Psoas muscle (tissue), 8 donors: ENCODE results near the gene CEP350. TPM values are rescaled to one million over a fixed set of nuclear protein-coding genes. Genes with fewer than 3 reads are reported as not detected.

Experiments used
- ATAC-seq, 4 donors: fragments of 200-7000 bp; cut with Tn5 transposase; one replicate each; pipeline ENCODE4 v1.9.1; 2020; ENCODE audit warnings: moderate library complexity in 3 of 4, mild to moderate bottlenecking in 2 of 4
- DNase-seq, 2 donors: peaks; one replicate each; pipeline ENCODE4 v3.0.0-alpha.2; 2020
- H3K27ac ChIP-seq: fragments of 200-600 bp; one replicate; pipeline ENCODE4 v1.8.0; 2022
- H3K27me3 ChIP-seq, 3 donors: fragments of 200-600 bp in 1 of 3; one replicate each; pipeline versions ENCODE4 v1.6.1 to v1.8.0; 2013 to 2022; ENCODE audit warnings: low read length in 2 of 3, mild to moderate bottlenecking in 2 of 3, moderate library complexity in 1 of 3; ENCODE audit not compliant: insufficient read depth in 3 of 3
- H3K36me3 ChIP-seq, 2 donors: fragments of 200-600 bp in 1 of 2; one replicate each; pipeline versions ENCODE4 v1.6.1 to v1.8.0; 2013 to 2022; ENCODE audit warnings: low read depth in 1 of 2, mild to moderate bottlenecking in 1 of 2, moderate library complexity in 1 of 2; ENCODE audit not compliant: insufficient read depth in 1 of 2
- H3K4me1 ChIP-seq: fragments of 200-600 bp; one replicate; pipeline ENCODE4 v1.8.0; 2022
- H3K4me3 ChIP-seq: fragments of 200-600 bp; one replicate; pipeline ENCODE4 v1.8.0; 2022; ENCODE audit warnings: mild to moderate bottlenecking
- H3K9me3 ChIP-seq: fragments of 200-600 bp; one replicate; pipeline ENCODE4 v1.8.0; 2022
- CTCF ChIP-seq: fragments of 200-600 bp; IDR thresholded peaks from one replicate; pipeline ENCODE4 v1.8.0; 2022; ENCODE audit warnings: antibody characterized with exemption
- WGBS, 3 donors: extraction: QIAGEN DNeasy Blood & Tissue Kit; methylation state at CpG; one replicate each; pipeline versions ENCODE4 v1.1.6 to v1.1.7; 2013; 5-methylcytosine and 5-hydroxymethylcytosine counted together
- intact Hi-C, 2 donors: fragments of 100-400 bp; cut with DNase I; formaldehyde crosslinking; loops; one replicate each; pipeline versions ENCODE4 v1.11.0 to v1.14.2; 2022
- polyA plus RNA-seq, 3 donors: library from polyadenylated mRNA; stranded (reverse); fragments of 200-250 nt; gene quantifications; one replicate each; pipeline ENCODE4 v1.2.3, GENCODE V29; 2013
- total RNA-seq, 4 donors: library from RNA; stranded (reverse); fragmentation: NEBNext Ultra II Directional in 2 of 4; extraction: Animal tissue kit (Norgen Biotek cat#: 25700) in 2 of 4; gene quantifications; one replicate each; pipeline versions ENCODE4 v1.2.1 to v1.2.4, GENCODE V29; 2021 to 2023
- donor health status: healthy with polysubstance abuse.
- donor health status: DM: no; HTN: no; CAD: no; lungs with moderate emphysema.
- donor health status: Bipolar disorder and iron deficiency.
- donor health status: healthy.
- donor health status: DM: yes; HTN: yes; CAD: no.
- donor health status: DM: no; HTN: no; CAD: no.
- donor health status: DM: no; HTN: no; CAD: no.
- donor health status: DM: yes; HTN: yes; CAD: no.

The CEP350 gene
- total and polyA plus RNA-seq, 7 donors = 5.1 to 65.3 (median 52.8) TPM

- DNase-seq (no peak), ATAC-seq (no peak)
- no peaks in the 10 kb centered on the region for H3K9me3 ChIP-seq
- no peak overlapping the region for H3K27ac ChIP-seq
- no peak overlapping the region for H3K4me3 ChIP-seq
- intact Hi-C loops = no loop called here
- no peaks in the 10 kb centered on the region for H3K4me1 ChIP-seq
- TF ChIP-seq CTCF = no peak
- H3K36me3 ChIP-seq = no peaks in the 10 kb centered on the region
- 72 to 78% (median 77%) methylated on average over 3 of the region's 3 CpGs for WGBS, 3 donors
- no peaks in the 10 kb centered on the region for H3K27me3 ChIP-seq
These were observed 188.7 kb downstream of the CEP350 start for GRCh38 chr1:180143359-180143758.

DNA sequence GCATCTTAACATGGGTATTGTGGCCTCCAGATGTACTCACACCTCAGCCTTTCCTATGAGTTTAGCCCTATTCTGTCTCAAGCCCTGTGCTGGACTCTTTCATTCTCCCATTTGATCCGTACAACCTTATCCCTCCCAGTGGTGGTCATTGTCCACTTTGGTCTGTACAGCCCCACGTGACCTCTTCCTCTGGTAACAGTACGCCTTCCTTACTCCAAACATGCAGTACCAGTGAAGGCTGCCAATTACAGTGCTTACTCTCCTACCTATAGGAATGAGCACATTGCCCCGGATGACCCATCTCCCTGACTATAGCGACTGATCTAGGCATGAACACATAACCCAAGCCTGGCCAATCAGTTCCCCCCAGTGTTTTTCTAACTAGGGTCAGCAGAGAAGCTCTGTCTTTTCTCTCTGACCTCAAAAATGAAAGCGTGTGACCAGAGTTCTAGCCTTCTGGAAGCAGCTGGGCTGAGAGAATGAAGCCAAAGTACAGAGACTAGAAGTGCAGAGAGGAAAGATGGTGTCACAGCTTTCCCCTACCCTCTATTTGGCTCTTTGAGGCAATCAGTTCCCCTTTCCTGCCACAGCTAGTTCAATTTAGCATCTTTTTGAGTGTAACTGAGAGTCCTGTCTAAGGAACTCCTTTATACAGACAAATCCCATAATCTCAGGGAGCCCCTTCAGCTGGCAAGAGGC, 190.2 kb downstream of the CEP350 start:
- Histone ChIP-seq H3K36me3 (no peaks in the 10 kb centered on the region), H3K4me1 (no peaks in the 10 kb centered on the region), H3K9me3 (no peaks in the 10 kb centered on the region), H3K27me3 (no peaks in the 10 kb centered on the region), H3K4me3 (no peak overlapping the region), H3K27ac (no peak overlapping the region)
- DNase-seq (no peak), ATAC-seq (no peak)
- TF ChIP-seq CTCF = no peak
- intact Hi-C loops = no loop called here
- 58 to 73% (median 65%) methylated on average over 6 of the region's 6 CpGs for WGBS, 3 donors

- H3K36me3 ChIP-seq = no peaks in the 10 kb centered on the region
- no peaks in the 10 kb centered on the region for H3K27me3 ChIP-seq
- TF ChIP-seq CTCF = no peak
- H3K27ac ChIP-seq = no peak overlapping the region
- H3K4me3 ChIP-seq = no peak overlapping the region
- DNase-seq (no peak), ATAC-seq (no peak)
- no peaks in the 10 kb centered on the region for H3K9me3 ChIP-seq
- intact Hi-C loops = no loop called here
- WGBS, 3 donors = 87 to 92% (median 89%) methylated on average over 3 of the region's 3 CpGs
- H3K4me1 ChIP-seq = no peaks in the 10 kb centered on the region
These were observed 190.8 kb downstream of the CEP350 start for GRCh38 chr1:180145446-180145845.

GRCh38 chr1:180150982-180151381, 196.4 kb downstream of the CEP350 start:
- no peak overlapping the region for H3K27ac ChIP-seq
- H3K4me3 ChIP-seq = no peak overlapping the region

More at GRCh38 chr1:180150982-180151381, 196.4 kb downstream of the CEP350 start:
- no peak for TF ChIP-seq CTCF
- peaks cover 7% of the 10 kb centered on the region for H3K4me1 ChIP-seq
- DNase-seq (no peak), ATAC-seq (no peak)
- intact Hi-C loops = no loop called here
- H3K36me3 ChIP-seq = no peaks in the 10 kb centered on the region
- H3K27me3 ChIP-seq = no peaks in the 10 kb centered on the region
- H3K9me3 ChIP-seq = no peaks in the 10 kb centered on the region
- WGBS, 3 donors = 57 to 69% (median 57%) methylated on average over 1 of the region's 1 CpG
